Measurements from ENCODE around the gene SLC2A9. TPM values are rescaled to one million over a fixed set of nuclear protein-coding genes. Genes with fewer than 3 reads are reported as not detected.

SLC2A9 gene
- total RNA-seq, 1 experiment from 2014 or later = 3.5 TPM

- Histone ChIP-seq H3K9me3 (ENCODE audit: control insufficient read depth, insufficient read depth, low read depth, low read length) (no peaks in the 10 kb centered on the region), H3K4me3 (ENCODE audit: low read depth in 2 of 2, low read length in 2 of 2) (no peak overlapping the region), H3K4me1 (ENCODE audit: control insufficient read depth, insufficient read depth, low read length) (no peaks in the 10 kb centered on the region), H3K27ac (ENCODE audit: low read length) (no peak overlapping the region), H3K27me3 (ENCODE audit: control insufficient read depth, insufficient read depth, low read length) (no peaks in the 10 kb centered on the region), H3K36me3 (ENCODE audit: control insufficient read depth, insufficient read depth, low read length) (no peaks in the 10 kb centered on the region)
- in situ Hi-C loops (cut with HindIII; ENCODE audit: low pct_unique_long_range_greater_than_20kb, low sequenced_read_pairs) (no loop called here), intact Hi-C loops (cut with micrococcal nuclease; ENCODE audit: unreplicated experiment) (no loop called here)
- ATAC-seq = no peak
- CTCF ChIA-PET = interaction anchor here (0.5 kb wide), 1 partner anchor 108 kb away, joined by 3 read pairs; no protein-coding TSS in a partner anchor
- no peak for DNase-seq (ENCODE audit: low read depth, low spot score)
- POLR2A ChIA-PET = no interaction called here
- no TSS peak for BruUV-seq (replicated peaks)
- TF ChIP-seq, protein P1, sequence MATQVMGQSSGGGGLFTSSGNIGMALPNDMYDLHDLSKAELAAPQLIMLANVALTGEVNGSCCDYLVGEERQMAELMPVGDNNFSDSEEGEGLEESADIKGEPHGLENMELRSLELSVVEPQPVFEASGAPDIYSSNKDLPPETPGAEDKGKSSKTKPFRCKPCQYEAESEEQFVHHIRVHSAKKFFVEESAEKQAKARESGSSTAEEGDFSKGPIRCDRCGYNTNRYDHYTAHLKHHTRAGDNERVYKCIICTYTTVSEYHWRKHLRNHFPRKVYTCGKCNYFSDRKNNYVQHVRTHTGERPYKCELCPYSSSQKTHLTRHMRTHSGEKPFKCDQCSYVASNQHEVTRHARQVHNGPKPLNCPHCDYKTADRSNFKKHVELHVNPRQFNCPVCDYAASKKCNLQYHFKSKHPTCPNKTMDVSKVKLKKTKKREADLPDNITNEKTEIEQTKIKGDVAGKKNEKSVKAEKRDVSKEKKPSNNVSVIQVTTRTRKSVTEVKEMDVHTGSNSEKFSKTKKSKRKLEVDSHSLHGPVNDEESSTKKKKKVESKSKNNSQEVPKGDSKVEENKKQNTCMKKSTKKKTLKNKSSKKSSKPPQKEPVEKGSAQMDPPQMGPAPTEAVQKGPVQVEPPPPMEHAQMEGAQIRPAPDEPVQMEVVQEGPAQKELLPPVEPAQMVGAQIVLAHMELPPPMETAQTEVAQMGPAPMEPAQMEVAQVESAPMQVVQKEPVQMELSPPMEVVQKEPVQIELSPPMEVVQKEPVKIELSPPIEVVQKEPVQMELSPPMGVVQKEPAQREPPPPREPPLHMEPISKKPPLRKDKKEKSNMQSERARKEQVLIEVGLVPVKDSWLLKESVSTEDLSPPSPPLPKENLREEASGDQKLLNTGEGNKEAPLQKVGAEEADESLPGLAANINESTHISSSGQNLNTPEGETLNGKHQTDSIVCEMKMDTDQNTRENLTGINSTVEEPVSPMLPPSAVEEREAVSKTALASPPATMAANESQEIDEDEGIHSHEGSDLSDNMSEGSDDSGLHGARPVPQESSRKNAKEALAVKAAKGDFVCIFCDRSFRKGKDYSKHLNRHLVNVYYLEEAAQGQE (IDR thresholded peaks at IDR 0.05; ENCODE audit: insufficient read depth in 1 of 2, low read depth in 2 of 2, low read length in 1 of 2) = no peak
- TF ChIP-seq TCF7L2 (IDR thresholded peaks at IDR 0.05; ENCODE audit: low read depth, low read length) = no peak
- TF ChIP-seq, protein P2, sequence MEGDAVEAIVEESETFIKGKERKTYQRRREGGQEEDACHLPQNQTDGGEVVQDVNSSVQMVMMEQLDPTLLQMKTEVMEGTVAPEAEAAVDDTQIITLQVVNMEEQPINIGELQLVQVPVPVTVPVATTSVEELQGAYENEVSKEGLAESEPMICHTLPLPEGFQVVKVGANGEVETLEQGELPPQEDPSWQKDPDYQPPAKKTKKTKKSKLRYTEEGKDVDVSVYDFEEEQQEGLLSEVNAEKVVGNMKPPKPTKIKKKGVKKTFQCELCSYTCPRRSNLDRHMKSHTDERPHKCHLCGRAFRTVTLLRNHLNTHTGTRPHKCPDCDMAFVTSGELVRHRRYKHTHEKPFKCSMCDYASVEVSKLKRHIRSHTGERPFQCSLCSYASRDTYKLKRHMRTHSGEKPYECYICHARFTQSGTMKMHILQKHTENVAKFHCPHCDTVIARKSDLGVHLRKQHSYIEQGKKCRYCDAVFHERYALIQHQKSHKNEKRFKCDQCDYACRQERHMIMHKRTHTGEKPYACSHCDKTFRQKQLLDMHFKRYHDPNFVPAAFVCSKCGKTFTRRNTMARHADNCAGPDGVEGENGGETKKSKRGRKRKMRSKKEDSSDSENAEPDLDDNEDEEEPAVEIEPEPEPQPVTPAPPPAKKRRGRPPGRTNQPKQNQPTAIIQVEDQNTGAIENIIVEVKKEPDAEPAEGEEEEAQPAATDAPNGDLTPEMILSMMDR (IDR thresholded peaks at IDR 0.05) = no peak
- no peak for TF ChIP-seq POLR2AphosphoS5 (IDR thresholded peaks at IDR 0.05; ENCODE audit: low read depth, low read length)
- TF ChIP-seq SIN3A (IDR thresholded peaks at IDR 0.05; ENCODE audit: borderline replicate concordance, insufficient read depth, low read depth, low read length) = no peak
Measured at GRCh38 chr4:9913846-9914245, 107.5 kb downstream of the SLC2A9 start.

DNA sequence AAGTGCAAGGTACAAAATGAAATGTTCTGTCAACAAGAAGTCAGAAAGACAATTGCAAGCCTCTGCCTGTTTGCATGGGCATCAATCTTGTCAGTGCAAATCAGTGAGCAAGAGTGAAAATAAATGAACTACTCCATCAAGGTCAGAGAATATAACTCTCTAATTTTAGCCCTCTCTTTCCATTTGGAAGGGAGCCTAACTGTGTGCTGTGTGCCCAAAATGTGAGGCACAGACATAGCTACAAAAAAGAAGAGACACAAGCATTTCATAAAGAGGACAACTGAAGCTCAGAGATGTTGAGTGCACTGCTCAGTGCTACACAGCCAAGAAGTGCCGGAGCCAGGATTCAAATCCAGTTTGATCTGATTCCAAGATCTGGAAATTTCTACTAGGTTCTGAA, 114.3 kb downstream of the SLC2A9 start:
- H3K9me3 ChIP-seq (ENCODE audit: control insufficient read depth, insufficient read depth, low read depth, low read length) = no peaks in the 10 kb centered on the region
- intact Hi-C loops (cut with micrococcal nuclease; ENCODE audit: unreplicated experiment) (no loop called here), in situ Hi-C loops (cut with HindIII; ENCODE audit: low pct_unique_long_range_greater_than_20kb, low sequenced_read_pairs) (no loop called here)
- H3K27me3 ChIP-seq (ENCODE audit: control insufficient read depth, insufficient read depth, low read length) = no peaks in the 10 kb centered on the region
- no TSS peak for BruUV-seq (replicated peaks)
- ATAC-seq (no peak), DNase-seq (ENCODE audit: low read depth, low spot score) (no peak)
- TF ChIP-seq TCF7L2 (IDR thresholded peaks at IDR 0.05; ENCODE audit: low read depth, low read length) (no peak), SIN3A (IDR thresholded peaks at IDR 0.05; ENCODE audit: borderline replicate concordance, insufficient read depth, low read depth, low read length) (no peak), POLR2AphosphoS5 (IDR thresholded peaks at IDR 0.05; ENCODE audit: low read depth, low read length) (no peak)
- TF ChIP-seq, protein P2 (IDR thresholded peaks at IDR 0.05) = no peak
- TF ChIP-seq, protein P1 (IDR thresholded peaks at IDR 0.05; ENCODE audit: insufficient read depth in 1 of 2, low read depth in 2 of 2, low read length in 1 of 2) = no peak
- H3K36me3 ChIP-seq (ENCODE audit: control insufficient read depth, insufficient read depth, low read length) = no peaks in the 10 kb centered on the region
- POLR2A ChIA-PET = no interaction called here
- no peaks in the 10 kb centered on the region for H3K4me1 ChIP-seq (ENCODE audit: control insufficient read depth, insufficient read depth, low read length)
- H3K27ac ChIP-seq (ENCODE audit: low read length) = no peak overlapping the region
- CTCF ChIA-PET = no interaction called here
- H3K4me3 ChIP-seq (ENCODE audit: low read depth in 2 of 2, low read length in 2 of 2) = no peak overlapping the region

Measured in Panc1 (cell line).